GM10248 (cell line): Measurements from ENCODE around the gene NPR1.

Experiments used
- CTCF ChIA-PET: fragments of 300-600 bp; sonication (Branson Sonifier 250); formaldehyde crosslinking; extraction: SDS; loops from one replicate; lab custom pipeline; 2021; ENCODE audit warnings: antibody characterized with exemption; lab: Yijun Ruan, JAX
- POLR2A ChIA-PET: fragments of 350-650 bp; sonication (Branson Sonifier 250); formaldehyde crosslinking; extraction: SDS; loops from one replicate; lab custom pipeline; 2020; ENCODE audit warnings: antibody characterized with exemption; lab: Yijun Ruan, JAX
- DNase-seq: peaks from one replicate; pipeline ENCODE4 v3.0.0; 2012; ENCODE audit errors: extremely low spot score
- CTCF ChIP-seq: IDR thresholded peaks from 2 replicates; pipeline ENCODE4 v1.5.1; 2012; ENCODE audit warnings: mild to moderate bottlenecking, low read depth; ENCODE audit errors: extremely low read depth, missing control alignments, control extremely low read depth

Gene NPR1

GRCh38 chr1:153735090-153735420, 56.6 kb downstream of the NPR1 start:
- no peak for TF ChIP-seq CTCF
- CTCF ChIA-PET = interaction anchor here (0.8 to 3.9 kb wide), 9 partner anchors 8 to 163 kb away, joined by 3 to 27 read pairs (median 4); no protein-coding TSS in a partner anchor
- DNase-seq = no peak
- POLR2A ChIA-PET = interaction anchor here (0.8 to 1.3 kb wide), 3 partner anchors 9 to 101 kb away, joined by 3 to 4 read pairs (median 3); partner anchors contain the start of gene CHTOP

GRCh38 chr1:153741986-153742385, 63.5 kb downstream of the NPR1 start:
- no peak for TF ChIP-seq CTCF
- ChIA-PET POLR2A (no interaction called here), CTCF (interaction anchor here (1.1 to 4.5 kb wide), 4 partner anchors 9 to 245 kb away, joined by 3 to 27 read pairs (median 4); no protein-coding TSS in a partner anchor)
- no peak for DNase-seq

- POLR2A ChIA-PET = interaction anchor here (0.7 kb wide), 1 partner anchor 60 kb away, joined by 4 read pairs; no protein-coding TSS in a partner anchor
- TF ChIP-seq CTCF = no peak
- DNase-seq = peak; percentile 53
- CTCF ChIA-PET = interaction anchor here (1.0 to 4.5 kb wide), 7 partner anchors 8 to 210 kb away, joined by 3 to 27 read pairs (median 3); partner anchors contain the start of gene ILF2
Measured at GRCh38 chr1:153742411-153743142, 64.1 kb downstream of the NPR1 start.
